Tibial nerve (tissue), 4 donors: ENCODE measurements around the gene TBX21.

ENCODE experiments used
- CTCF ChIP-seq, 5 experiments: fragments of 200-600 bp in 3 of 5; fragments of 450-650 bp in 2 of 5; sonication (generic) in 3 of 5; IDR thresholded peaks; one replicate each; pipeline ENCODE4 v1.5.1; 2016 to 2019; ENCODE audit warnings: antibody characterized with exemption in 5 of 5, mild to moderate bottlenecking in 3 of 5, moderate library complexity in 2 of 5
- EP300 ChIP-seq, 2 donors: sonication (generic); formaldehyde crosslinking; IDR thresholded peaks; one replicate each; pipeline ENCODE4 v1.6.1; 2017; ENCODE audit warnings: antibody characterized with exemption in 2 of 2, mild to moderate bottlenecking in 1 of 2
- POLR2A ChIP-seq, 2 donors: fragments of 450-650 bp; IDR thresholded peaks; one replicate each; pipeline ENCODE4 v1.6.1; 2017; ENCODE audit warnings: antibody characterized with exemption in 2 of 2, mild to moderate bottlenecking in 2 of 2, moderate library complexity in 2 of 2

- TF ChIP-seq POLR2A (IDR thresholded peaks at IDR 0.05) (no peak), CTCF (IDR thresholded peaks at IDR 0.05) (no peak), EP300 (IDR thresholded peaks at IDR 0.05) (no peak)
These were observed 45.3 kb upstream of the TBX21 start for GRCh38 chr17:47687748-47688147.
